ENCODE results near the gene HPS1.

DNA sequence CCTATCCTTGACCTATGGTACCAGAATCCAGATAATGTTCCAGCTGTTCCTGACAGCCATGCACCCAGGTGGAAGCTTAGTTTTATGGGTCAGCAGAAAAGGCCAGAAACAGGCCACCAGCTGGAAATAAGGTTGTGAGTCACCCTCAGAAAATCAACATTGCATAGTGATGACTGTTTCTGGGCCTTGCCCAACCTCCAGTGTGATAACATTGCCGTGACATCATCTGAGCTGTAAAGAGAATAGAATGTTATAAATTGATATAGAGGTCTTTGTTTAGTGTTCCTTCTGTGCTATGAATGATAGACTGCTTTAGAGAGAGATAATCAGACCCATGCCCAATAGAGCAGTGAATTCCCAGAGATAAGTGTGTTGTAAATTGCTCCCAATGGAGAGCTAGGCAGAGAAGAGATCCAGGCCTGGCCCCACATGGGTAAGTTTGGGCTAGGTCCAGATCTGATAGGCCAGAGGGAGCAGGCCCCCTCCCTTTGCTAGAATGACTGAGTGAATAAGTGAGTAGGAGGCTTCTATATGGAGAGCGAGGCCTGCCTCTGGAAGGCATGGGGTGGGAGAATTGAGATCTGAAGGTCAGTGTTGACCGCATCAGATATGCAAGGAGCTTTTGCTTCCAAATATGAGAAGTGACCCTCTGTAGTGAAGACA, 14.2 kb upstream of the HPS1 start:
- no peak for TF ChIP-seq CTCF (IDR thresholded peaks at IDR 0.05)
- TF ChIP-seq POLR2AphosphoS5 (IDR thresholded peaks at IDR 0.05; ENCODE audit: insufficient read depth in 1 of 2, low read depth in 1 of 2) = peak; percentile 21 to 30
